ENCODE measurements around the gene ABCC3. TPM values are rescaled to one million over a fixed set of nuclear protein-coding genes. Genes with fewer than 3 reads are reported as not detected.

Gene ABCC3
- total and polyA plus RNA-seq, 2 donors (not counting 3 experiments of a cell fraction or from before 2014, with no cell fraction given) = 1.1 to 2.6 TPM

- Histone ChIP-seq H3K36me3 (ENCODE audit: control insufficient read depth in 2 of 2, extremely low read depth in 1 of 2, insufficient read depth in 2 of 2, low read length in 2 of 2) (no peaks in the 10 kb centered on the region), H3K27me3 (ENCODE audit: control insufficient read depth in 2 of 2, insufficient read depth in 2 of 2, low read length in 2 of 2) (no peaks in the 10 kb centered on the region), H3K4me1 (ENCODE audit: control insufficient read depth, extremely low read depth, insufficient read depth, low read length) (peaks cover 31% of the 10 kb centered on the region), H4K20me1 (replicated peaks; ENCODE audit: control insufficient read depth, extremely low read depth, insufficient read depth, low read length) (no peaks in the 10 kb centered on the region), H3K4me3 (replicated peaks in 1 of 3; ENCODE audit: insufficient read depth in 1 of 3, low read depth in 1 of 3, low read length in 3 of 3) (no peak overlapping the region), H3K79me2 (ENCODE audit: control insufficient read depth, insufficient read depth, low read length) (no peaks in the 10 kb centered on the region), H3K4me2 (ENCODE audit: insufficient read depth, low read length) (no peak overlapping the region), H3K9me3 (replicated peaks; ENCODE audit: control insufficient read depth, insufficient read depth, low read length) (no peaks in the 10 kb centered on the region), H3K27ac (ENCODE audit: insufficient read depth, low read depth, low read length) (peak overlapping the region; percentile 90), H3K9ac (replicated peaks; ENCODE audit: extremely low read depth, insufficient read depth, low read length) (no peak overlapping the region), H2AFZ (ENCODE audit: low read depth, low read length) (peak overlapping the region; percentile 44), H3K9me1 (replicated peaks; ENCODE audit: control insufficient read depth, extremely low read depth, insufficient read depth, low read length) (no peaks in the 10 kb centered on the region)
- FAIRE-seq = peak; percentile 89
- DNase-seq (ENCODE audit: low read depth, low spot score) = peak; percentile 20
- TF ChIP-seq POLR2A (IDR thresholded peaks at IDR 0.05; ENCODE audit: low read depth, low read length) (no peak), JUN (IDR thresholded peaks at IDR 0.05; ENCODE audit: borderline replicate concordance, insufficient read depth, insufficient read length, low read depth) (no peak), POLR2AphosphoS5 (IDR thresholded peaks at IDR 0.05; ENCODE audit: insufficient read depth, low read depth, low read length) (no peak), MAX (IDR thresholded peaks at IDR 0.05; ENCODE audit: insufficient read depth, insufficient read length) (no peak), CTCF (IDR thresholded peaks at IDR 0.05; ENCODE audit: extremely low read depth in 1 of 2, insufficient read depth in 1 of 2, low read depth in 1 of 2, low read length in 2 of 2) (no peak), GATA2 (IDR thresholded peaks at IDR 0.05; ENCODE audit: insufficient read depth, insufficient read length, low read depth, low read length) (peak; percentile 80)
- no TSS peak for BruUV-seq (replicated peaks)
- CTCF ChIA-PET = interaction anchor here (1.1 to 3.9 kb wide), 10 partner anchors 10 to 110 kb away, joined by 4 to 29 read pairs (median 10); no protein-coding TSS in a partner anchor
- POLR2A ChIA-PET = interaction anchor here (1.0 to 3.0 kb wide), 4 partner anchors 10 to 21 kb away, joined by 3 to 23 read pairs (median 4); no protein-coding TSS in a partner anchor
- dilution Hi-C loops (cut with MboI; ENCODE audit: extremely low pct_ligation_motif_present, low sequenced_read_pairs) = no loop called here
- intact Hi-C loops (cut with micrococcal nuclease) = loop anchor here (1.0 kb wide), 1 partner anchor 8 kb away; no protein-coding TSS in a partner anchor
These were observed 25.6 kb downstream of the ABCC3 start for GRCh38 chr17:50660042-50660886.

Data from endothelial cell of umbilical vein (primary cell).